GM18508 (cell line): ENCODE data around the gene PEAK3.
"Not testable (repeated sequence)": the region's sequence is repeated elsewhere in the genome, so short reads cannot be mapped to it uniquely, and the experiment has no call there.

Source experiments
- ATAC-seq: cut with Tn5 transposase; IDR thresholded peaks from one replicate; pipeline ENCODE4 v1.9.1; 2021; ENCODE audit warnings: moderate number of reproducible peaks; ENCODE audit not compliant: insufficient read depth, unreplicated experiment

The PEAK3 gene

GRCh38 chr19:2290441-2291184, 8.6 kb upstream of the PEAK3 start:
- no peak for ATAC-seq

- no peak for ATAC-seq
Observed at GRCh38 chr19:2289714-2290435, 7.9 kb upstream of the PEAK3 start.

GRCh38 chr19:2288818-2289713, 7.1 kb upstream of the PEAK3 start:
- no peak for ATAC-seq

GRCh38 chr19:2288338-2288817, 6.4 kb upstream of the PEAK3 start:
- ATAC-seq: no peak

- ATAC-seq: no peak
Observed at GRCh38 chr19:2287585-2288337, 5.8 kb upstream of the PEAK3 start.

- no peak for ATAC-seq
Observed at GRCh38 chr19:2286402-2287140, 4.6 kb upstream of the PEAK3 start.

GRCh38 chr19:2283835-2284507, 2.0 kb upstream of the PEAK3 start:
- ATAC-seq: no peak

- no peak for ATAC-seq
Observed at GRCh38 chr19:2282862-2283237, 875 bp upstream of the PEAK3 start.

GRCh38 chr19:2281265-2282061, 512 bp downstream of the PEAK3 start:
- ATAC-seq: not testable (repeated sequence)

GRCh38 chr19:2280633-2281264, 1.2 kb downstream of the PEAK3 start:
- no peak for ATAC-seq

- ATAC-seq: no peak
Observed at GRCh38 chr19:2278459-2279158, 3.4 kb downstream of the PEAK3 start.

GRCh38 chr19:2277138-2277537, 4.8 kb downstream of the PEAK3 start:
- no peak for ATAC-seq

GRCh38 chr19:2276429-2276986, 5.5 kb downstream of the PEAK3 start:
- ATAC-seq: no peak

- no peak for ATAC-seq
Observed at GRCh38 chr19:2275588-2276428, 6.2 kb downstream of the PEAK3 start.

- no peak for ATAC-seq
Observed at GRCh38 chr19:2274931-2275535, 6.9 kb downstream of the PEAK3 start.
